IMR-90 (cell line): ENCODE measurements around the gene SPSB4. TPM values are rescaled to one million over a fixed set of nuclear protein-coding genes. Genes with fewer than 3 reads are reported as not detected.

Source experiments
- ATAC-seq: fragments of 200-7000 bp; cut with Tn5 transposase; 2 replicates; pipeline ENCODE4 v1.9.1; 2020; ENCODE audit warnings: low read depth, mild to moderate bottlenecking, moderate library complexity
- BruUV-seq: library from RNA; stranded (reverse); fragments of 400-500 nt; replicated peaks from 2 replicates; lab custom pipeline; 2021; lab: Mats Ljungman, UMichigan
- CTCF ChIA-PET: fragments of 300-600 bp; formaldehyde crosslinking; extraction: SDS; loops from one replicate; lab custom pipeline; 2021; ENCODE audit warnings: antibody characterized with exemption; lab: Yijun Ruan, JAX
- POLR2A ChIA-PET: fragments of 300-600 bp; sonication (Branson Sonifier 250); formaldehyde crosslinking; loops from one replicate; lab custom pipeline; 2022; ENCODE audit warnings: antibody characterized with exemption; ENCODE audit not compliant: unreplicated experiment; lab: Charles Lee
- DNase-seq: peaks from one replicate; pipeline ENCODE4 v3.0.0; 2013
- H2AFZ ChIP-seq: replicated peaks from 2 replicates; pipeline ENCODE3; 2013; ENCODE audit warnings: low read length, mild to moderate bottlenecking; ENCODE audit not compliant: poor library complexity
- H2AK5ac ChIP-seq: 2 replicates; pipeline ENCODE4 v1.6.1; 2013; ENCODE audit warnings: low read depth, low read length, inconsistent platforms
- H2AK9ac ChIP-seq: replicated peaks from 2 replicates; pipeline ENCODE3; 2013; ENCODE audit warnings: mild to moderate bottlenecking, low read depth, low read length, moderate library complexity; ENCODE audit not compliant: poor library complexity
- H2BK120ac ChIP-seq: 2 replicates; pipeline ENCODE4 v1.6.1; 2013; ENCODE audit warnings: low read depth, low read length, inconsistent platforms
- H2BK15ac ChIP-seq: 3 replicates; pipeline ENCODE4 v1.6.1; 2013; ENCODE audit warnings: low read depth, low read length, inconsistent platforms
- H2BK20ac ChIP-seq: 2 replicates; pipeline ENCODE4 v1.6.1; 2013; ENCODE audit warnings: low read depth, mild to moderate bottlenecking, inconsistent platforms, low read length, moderate library complexity
- H2BK5ac ChIP-seq: 2 replicates; pipeline ENCODE4 v1.6.1; 2013; ENCODE audit warnings: mild to moderate bottlenecking, low read depth, low read length, inconsistent platforms; ENCODE audit not compliant: poor library complexity, severe bottlenecking
- H3K14ac ChIP-seq: replicated peaks from 2 replicates; pipeline ENCODE4 v1.6.1; 2013; ENCODE audit warnings: low read depth, low read length, inconsistent platforms
- H3K18ac ChIP-seq: 2 replicates; pipeline ENCODE4 v1.6.1; 2013; ENCODE audit warnings: low read depth, low read length, control low read depth
- H3K23ac ChIP-seq: 2 replicates; pipeline ENCODE4 v1.6.1; 2013; ENCODE audit warnings: low read depth, low read length, inconsistent platforms
- H3K27ac ChIP-seq: 2 replicates; pipeline ENCODE4 v1.5.1; 2013; ENCODE audit warnings: mild to moderate bottlenecking, control low read depth, low read length; ENCODE audit not compliant: insufficient read depth
- H3K27me3 ChIP-seq: 2 replicates; pipeline ENCODE4 v1.6.1; 2013; ENCODE audit warnings: low read length; ENCODE audit not compliant: control insufficient read depth, insufficient read depth
- H3K36me3 ChIP-seq: 2 replicates; pipeline ENCODE4 v1.6.1; 2013; ENCODE audit warnings: low read length, mixed read lengths; ENCODE audit not compliant: control insufficient read depth, insufficient read depth
- H3K4ac ChIP-seq: 2 replicates; pipeline ENCODE4 v1.6.1; 2013; ENCODE audit warnings: low read depth, low read length, inconsistent platforms
- H3K4me1 ChIP-seq: 2 replicates; pipeline ENCODE4 v1.6.1; 2013; ENCODE audit warnings: low read length, mixed read lengths; ENCODE audit not compliant: control insufficient read depth, insufficient read depth
- H3K4me2 ChIP-seq: 2 replicates; pipeline ENCODE4 v1.6.1; 2013; ENCODE audit warnings: low read depth, mild to moderate bottlenecking, control low read depth, low read length, moderate library complexity
- H3K4me3 ChIP-seq: 2 replicates; pipeline ENCODE4 v1.5.1; 2013; ENCODE audit warnings: low read depth, mild to moderate bottlenecking, control low read depth, low read length, moderate library complexity; ENCODE audit not compliant: insufficient read depth
- H3K56ac ChIP-seq: 2 replicates; pipeline ENCODE4 v1.6.1; 2013; ENCODE audit warnings: low read length, inconsistent platforms; ENCODE audit not compliant: insufficient read depth; ENCODE audit errors: extremely low read depth
- H3K79me1 ChIP-seq, 2 experiments: 2 replicates each; pipeline ENCODE4 v1.6.1; 2013; ENCODE audit warnings: low read length in 2 of 2, inconsistent platforms in 1 of 2, low read depth in 1 of 2
- H3K9ac ChIP-seq: 2 replicates; pipeline ENCODE4 v1.6.1; 2013; ENCODE audit warnings: low read depth, low read length, control low read depth
- H3K9me1 ChIP-seq: 2 replicates; pipeline ENCODE4 v1.6.1; 2013; ENCODE audit warnings: low read length, inconsistent platforms; ENCODE audit not compliant: insufficient read depth
- H3K9me3 ChIP-seq: 2 replicates; pipeline ENCODE4 v1.6.1; 2013; ENCODE audit warnings: low read length; ENCODE audit not compliant: control insufficient read depth, insufficient read depth
- H4K20me1 ChIP-seq: 2 replicates; pipeline ENCODE4 v1.6.1; 2013; ENCODE audit warnings: low read length, inconsistent platforms; ENCODE audit not compliant: insufficient read depth
- H4K5ac ChIP-seq: 2 replicates; pipeline ENCODE4 v1.6.1; 2013; ENCODE audit warnings: mild to moderate bottlenecking, low read depth, low read length, control low read depth
- H4K8ac ChIP-seq, 2 experiments: 2 replicates each; pipeline ENCODE4 v1.6.1; 2013; ENCODE audit warnings: low read depth in 2 of 2, low read length in 2 of 2, control low read depth in 1 of 2, inconsistent platforms in 1 of 2
- H4K91ac ChIP-seq: 2 replicates; pipeline ENCODE4 v1.6.1; 2013; ENCODE audit warnings: low read depth, low read length, inconsistent platforms; ENCODE audit not compliant: insufficient read depth
- BHLHE40 ChIP-seq: fragments of 150-350 bp; IDR thresholded peaks from 2 replicates; pipeline ENCODE4 v1.6.1; 2016; ENCODE audit warnings: mild to moderate bottlenecking, low read depth, low read length
- MAFK ChIP-seq: IDR thresholded peaks from 2 replicates; pipeline ENCODE4 v1.6.1; 2012; ENCODE audit warnings: low read depth, low read length, improper control_type of control experiment
- MAZ ChIP-seq: IDR thresholded peaks from 2 replicates; pipeline ENCODE4 v1.6.1; 2012; ENCODE audit warnings: low read depth, mild to moderate bottlenecking, low read length, improper control_type of control experiment, moderate library complexity, borderline replicate concordance
- NFE2L2 ChIP-seq: fragments of 150-350 bp; IDR thresholded peaks from 2 replicates; pipeline ENCODE4 v1.6.1; 2016; ENCODE audit warnings: low read depth, mild to moderate bottlenecking, low read length
- POLR2A ChIP-seq: IDR thresholded peaks from 2 replicates; pipeline ENCODE4 v1.6.1; 2012; ENCODE audit warnings: mild to moderate bottlenecking, low read depth, low read length
- RCOR1 ChIP-seq: IDR thresholded peaks from 2 replicates; pipeline ENCODE4 v1.6.1; 2012; ENCODE audit warnings: mild to moderate bottlenecking, low read length, improper control_type of control experiment; ENCODE audit not compliant: insufficient replicate concordance
- RFX5 ChIP-seq: IDR thresholded peaks from 2 replicates; pipeline ENCODE4 v1.8.0; 2012; ENCODE audit warnings: low read depth, mild to moderate bottlenecking, low read length, moderate library complexity
- SMC3 ChIP-seq: fragments of 150-350 bp; IDR thresholded peaks from 2 replicates; pipeline ENCODE4 v1.6.1; 2016; ENCODE audit warnings: low read depth, mild to moderate bottlenecking, antibody characterized with exemption, low read length, moderate library complexity
- WGBS, 2 experiments: methylation state at CpG; one replicate each; pipeline versions ENCODE4 v1.1.5 to v1.1.7; 2013; ENCODE audit warnings: missing lambda C conversion rate in 2 of 2; ENCODE audit not compliant: insufficient read length in 1 of 2; ENCODE audit errors: extremely low coverage in 2 of 2; 5-methylcytosine and 5-hydroxymethylcytosine counted together
- dilution Hi-C: fragments of 300-500 bp; cut with HindIII; formaldehyde crosslinking; loops from one replicate; pipeline ENCODE4 v1.14.3; 2018; ENCODE audit warnings: low sequenced_read_pairs; ENCODE audit not compliant: unreplicated experiment
- in situ Hi-C: fragments of 300-500 bp; cut with MboI; formaldehyde crosslinking; loops from 3 replicates; pipeline ENCODE4 v1.14.3; 2019; ENCODE audit warnings: low sequenced_read_pairs, inconsistent platforms, mixed read lengths
- intact Hi-C: fragments of 100-400 bp; cut with micrococcal nuclease; formaldehyde crosslinking; loops from 2 replicates; pipeline ENCODE4 v1.10.0; 2022
- polyA plus RNA-seq, 3 experiments: library from polyadenylated mRNA; depleted of rRNA; stranded (reverse); fragments of >200 nt; gene quantifications; 2 replicates each; pipeline ENCODE4 v1.2.3, GENCODE V29; 2012; ENCODE audit warnings: low replicate concordance in 1 of 3
- total RNA-seq: library from RNA; depleted of rRNA; stranded (reverse); fragments of >200 nt; gene quantifications from 2 replicates; pipeline ENCODE4 v1.2.3, GENCODE V29; 2012
- TF ChIP-seq, protein P1 (sequence below): conservative IDR thresholded peaks from 2 replicates; pipeline ENCODE4 v1.5.1; 2012; ENCODE audit warnings: mild to moderate bottlenecking, low read depth, low read length, improper control_type of control experiment
- TF ChIP-seq, protein P2 (sequence below): fragments of 150-350 bp; IDR thresholded peaks from 2 replicates; pipeline ENCODE4 v1.6.1; 2017; ENCODE audit warnings: mild to moderate bottlenecking, antibody characterized with exemption, low read length, low read depth

Gene SPSB4
- total and polyA plus RNA-seq, 2 of the 4 experiments (the other 2 are of a cell fraction), result not detected

DNA sequence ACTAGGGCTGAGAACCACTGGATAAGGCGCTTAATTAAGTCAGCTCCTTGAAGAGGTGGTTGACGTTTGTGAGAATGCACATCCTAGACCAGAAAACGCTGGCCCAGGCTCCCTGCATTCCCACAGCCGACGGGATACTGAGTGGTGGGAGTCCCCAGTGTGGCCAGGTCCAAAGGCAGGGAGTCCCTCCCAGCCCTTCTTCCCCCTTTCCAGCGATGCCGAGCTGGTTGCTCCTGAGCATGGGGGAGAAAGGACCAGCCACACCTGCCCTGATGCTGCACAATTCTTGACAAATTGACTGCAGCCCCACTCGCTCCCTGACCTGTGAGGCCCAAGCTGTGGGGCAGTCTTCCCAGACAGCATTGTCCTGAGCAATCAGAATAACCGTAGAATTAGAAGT is 101.0 kb downstream of the SPSB4 start:
- Histone ChIP-seq H3K79me1 (no peaks in the 10 kb centered on the region), H3K9me3 (no peaks in the 10 kb centered on the region), H4K91ac (no peak overlapping the region), H3K4me2 (no peak overlapping the region), H4K20me1 (no peaks in the 10 kb centered on the region), H3K18ac (no peak overlapping the region), H3K9ac (no peak overlapping the region), H3K56ac (no peak overlapping the region), H3K4me1 (no peaks in the 10 kb centered on the region), H3K9me1 (no peaks in the 10 kb centered on the region), H3K14ac (no peak overlapping the region), H3K27ac (no peak overlapping the region), H3K4ac (no peak overlapping the region), H2BK120ac (no peak overlapping the region), H3K4me3 (no peak overlapping the region), H4K5ac (no peak overlapping the region), H3K23ac (no peak overlapping the region), H4K8ac (no peak overlapping the region), H3K27me3 (no peaks in the 10 kb centered on the region), H2BK5ac (no peak overlapping the region), H2BK15ac (no peak overlapping the region), H3K36me3 (no peaks in the 10 kb centered on the region), H2AK5ac (no peak overlapping the region), H2AFZ (no peak overlapping the region), H2AK9ac (no peak overlapping the region), H2BK20ac (no peak overlapping the region)
- ATAC-seq (no peak), DNase-seq (no peak)
- intact Hi-C loops, result no loop called here
- CTCF ChIA-PET, result interaction anchor here (0.5 kb wide), 1 partner anchor 218 kb away, joined by 6 read pairs; no protein-coding TSS in a partner anchor
- dilution Hi-C loops, result no loop called here
- TF ChIP-seq MAFK (no peak), RFX5 (no peak), POLR2A (no peak), BHLHE40 (no peak), RCOR1 (no peak), NFE2L2 (no peak), MAZ (no peak), SMC3 (no peak)
- TF ChIP-seq, protein P1, sequence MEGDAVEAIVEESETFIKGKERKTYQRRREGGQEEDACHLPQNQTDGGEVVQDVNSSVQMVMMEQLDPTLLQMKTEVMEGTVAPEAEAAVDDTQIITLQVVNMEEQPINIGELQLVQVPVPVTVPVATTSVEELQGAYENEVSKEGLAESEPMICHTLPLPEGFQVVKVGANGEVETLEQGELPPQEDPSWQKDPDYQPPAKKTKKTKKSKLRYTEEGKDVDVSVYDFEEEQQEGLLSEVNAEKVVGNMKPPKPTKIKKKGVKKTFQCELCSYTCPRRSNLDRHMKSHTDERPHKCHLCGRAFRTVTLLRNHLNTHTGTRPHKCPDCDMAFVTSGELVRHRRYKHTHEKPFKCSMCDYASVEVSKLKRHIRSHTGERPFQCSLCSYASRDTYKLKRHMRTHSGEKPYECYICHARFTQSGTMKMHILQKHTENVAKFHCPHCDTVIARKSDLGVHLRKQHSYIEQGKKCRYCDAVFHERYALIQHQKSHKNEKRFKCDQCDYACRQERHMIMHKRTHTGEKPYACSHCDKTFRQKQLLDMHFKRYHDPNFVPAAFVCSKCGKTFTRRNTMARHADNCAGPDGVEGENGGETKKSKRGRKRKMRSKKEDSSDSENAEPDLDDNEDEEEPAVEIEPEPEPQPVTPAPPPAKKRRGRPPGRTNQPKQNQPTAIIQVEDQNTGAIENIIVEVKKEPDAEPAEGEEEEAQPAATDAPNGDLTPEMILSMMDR, result no peak
- TF ChIP-seq, protein P2, sequence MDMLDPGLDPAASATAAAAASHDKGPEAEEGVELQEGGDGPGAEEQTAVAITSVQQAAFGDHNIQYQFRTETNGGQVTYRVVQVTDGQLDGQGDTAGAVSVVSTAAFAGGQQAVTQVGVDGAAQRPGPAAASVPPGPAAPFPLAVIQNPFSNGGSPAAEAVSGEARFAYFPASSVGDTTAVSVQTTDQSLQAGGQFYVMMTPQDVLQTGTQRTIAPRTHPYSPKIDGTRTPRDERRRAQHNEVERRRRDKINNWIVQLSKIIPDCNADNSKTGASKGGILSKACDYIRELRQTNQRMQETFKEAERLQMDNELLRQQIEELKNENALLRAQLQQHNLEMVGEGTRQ, result no peak
- BruUV-seq, result no TSS peak
- in situ Hi-C loops, result no loop called here
- no CpG with 5 or more reads among the region's 9 CpGs for WGBS, 2 experiments
- POLR2A ChIA-PET, result no interaction called here
